Activated T-helper 1 cell treated with anti-CD3 and anti-CD28 coated beads, Interleukin-2, amount 50 U/mL, for 16 hours (primary cell): ENCODE data around the gene CSMD2.

Experiments used
- DNase-seq, 2 donors: peaks; one replicate each; pipeline ENCODE4 v3.0.0-alpha.2; 2020; ENCODE audit warnings: low read depth in 1 of 2, low spot score in 1 of 2

Gene CSMD2

DNA sequence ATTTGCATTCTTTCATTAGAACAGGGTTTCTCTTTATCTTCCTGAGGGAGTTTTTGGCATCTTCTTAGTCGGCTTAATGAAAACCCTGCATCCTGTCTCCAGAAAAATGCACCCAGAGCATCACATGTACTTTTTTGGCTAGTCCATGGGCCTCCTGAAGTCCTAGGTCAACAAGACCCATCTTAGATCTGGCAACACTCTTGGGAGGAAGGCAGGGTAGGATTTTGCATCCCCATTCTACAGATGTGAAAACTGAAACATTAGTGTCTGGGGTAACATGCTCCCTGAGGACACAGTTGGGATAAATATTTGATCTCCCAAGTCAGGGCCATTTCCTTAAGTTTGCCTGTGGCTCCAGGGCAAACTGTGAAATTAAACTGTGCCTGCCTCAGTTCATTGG is 341.2 kb downstream of the CSMD2 start:
- DNase-seq: no peak

GRCh38 chr1:33823401-33823800 is 341.6 kb downstream of the CSMD2 start:
- DNase-seq: no peak

DNA sequence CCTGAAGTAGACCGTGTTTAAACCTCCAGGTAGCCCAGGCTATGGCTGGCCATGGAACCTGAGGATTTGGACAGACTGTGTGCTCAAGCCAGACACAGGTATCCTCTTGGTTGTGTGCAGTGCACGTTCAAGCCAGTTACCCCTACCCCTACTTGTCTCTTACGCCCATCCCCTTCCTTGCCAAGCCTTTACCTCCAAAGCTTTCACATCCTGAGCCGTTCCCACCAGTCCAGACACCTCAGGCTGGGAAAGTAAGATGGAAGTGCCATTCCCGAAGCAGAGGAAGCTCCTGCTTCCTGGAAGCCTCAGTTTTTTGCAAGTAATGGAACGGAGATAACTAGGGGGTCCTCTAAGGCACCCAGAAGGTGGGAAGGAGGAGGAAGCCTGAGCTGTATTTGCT is 342.6 kb downstream of the CSMD2 start:
- no peak for DNase-seq

DNA sequence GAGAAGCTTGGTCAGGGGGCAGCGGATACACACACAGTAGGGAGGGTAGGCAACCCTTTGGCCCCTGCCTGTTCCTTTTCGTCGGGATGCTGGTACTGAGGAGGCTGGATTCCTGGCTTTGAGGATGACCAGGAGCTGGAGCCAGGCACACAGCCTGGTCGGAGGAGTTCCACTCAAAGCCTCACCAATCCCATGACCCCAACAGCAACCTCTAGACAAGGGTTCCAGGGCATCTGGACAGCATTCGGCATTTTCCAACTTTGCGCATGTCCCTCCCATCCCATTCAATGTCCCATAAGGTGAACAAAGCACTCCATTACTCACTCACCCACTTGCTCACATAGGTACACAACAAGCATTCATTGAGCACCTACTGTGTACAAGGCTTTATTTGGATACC is 343.7 kb downstream of the CSMD2 start:
- DNase-seq: no peak

GRCh38 chr1:33820804-33821203 is 344.2 kb downstream of the CSMD2 start:
- DNase-seq: no peak

- no peak for DNase-seq
These were observed 345.1 kb downstream of the CSMD2 start for GRCh38 chr1:33819913-33820311.

- DNase-seq: no peak
These were observed 345.6 kb downstream of the CSMD2 start for GRCh38 chr1:33819290-33819912.

DNA sequence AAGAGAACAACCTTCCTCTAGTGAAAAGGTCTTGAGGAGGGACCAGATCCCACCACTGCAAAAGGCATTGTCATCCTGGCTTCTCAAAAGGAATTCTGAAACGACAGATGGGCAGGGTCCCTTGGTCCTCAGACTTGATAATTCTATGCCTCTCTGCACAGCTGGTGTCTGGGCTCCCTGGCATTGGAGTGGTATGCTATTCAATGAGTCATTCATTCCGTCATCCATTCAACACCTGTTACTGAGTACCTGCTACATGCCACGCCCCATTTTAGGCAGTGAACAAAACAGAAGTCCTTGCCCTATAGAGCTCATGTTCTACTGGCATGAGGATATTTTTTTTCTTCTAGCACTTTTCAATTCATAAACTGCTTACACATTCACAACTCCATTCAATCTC is 347.0 kb downstream of the CSMD2 start:
- no peak for DNase-seq

DNA sequence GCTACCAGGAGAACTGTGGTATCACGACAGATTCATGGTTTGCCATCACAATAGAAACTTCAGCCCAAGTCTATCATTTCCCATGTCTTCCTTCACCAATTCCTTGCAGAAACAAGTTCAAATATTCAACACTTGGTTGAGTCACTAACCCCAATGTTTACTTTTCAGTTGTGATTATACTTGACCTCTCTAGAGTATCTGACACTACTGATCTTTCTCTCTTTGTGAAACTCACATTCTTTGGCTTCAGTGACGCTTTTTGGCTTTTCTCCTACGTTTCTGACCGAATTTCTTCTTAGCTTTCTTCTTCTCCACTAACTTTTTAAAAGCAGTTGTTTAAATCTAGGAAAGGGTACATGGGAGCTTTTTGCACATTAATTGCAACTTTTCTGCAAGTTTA is 350.0 kb downstream of the CSMD2 start:
- no peak for DNase-seq

DNA sequence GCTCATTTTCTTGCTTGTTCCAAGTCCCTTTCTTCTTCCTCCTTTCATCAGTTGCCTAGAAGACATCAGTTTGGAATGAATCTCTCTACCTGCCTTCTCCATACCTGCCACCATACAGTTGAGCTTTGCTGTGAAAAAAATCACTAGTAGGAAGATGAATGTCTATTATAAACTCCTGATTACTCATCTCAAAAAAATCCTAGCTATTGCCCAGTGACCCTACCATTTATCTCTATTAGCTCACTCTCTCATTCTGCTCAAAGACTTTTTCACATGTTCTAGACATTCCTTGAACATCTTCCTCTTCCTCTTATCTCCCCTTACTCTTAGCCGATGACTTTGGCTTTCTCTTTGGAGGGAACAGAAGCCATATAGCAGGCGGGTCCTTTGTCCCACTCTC is 350.9 kb downstream of the CSMD2 start:
- DNase-seq: no peak

- no peak for DNase-seq
These were observed 354.5 kb downstream of the CSMD2 start for GRCh38 chr1:33810571-33810970.

GRCh38 chr1:33805988-33806387 is 359.0 kb downstream of the CSMD2 start:
- no peak for DNase-seq

DNA sequence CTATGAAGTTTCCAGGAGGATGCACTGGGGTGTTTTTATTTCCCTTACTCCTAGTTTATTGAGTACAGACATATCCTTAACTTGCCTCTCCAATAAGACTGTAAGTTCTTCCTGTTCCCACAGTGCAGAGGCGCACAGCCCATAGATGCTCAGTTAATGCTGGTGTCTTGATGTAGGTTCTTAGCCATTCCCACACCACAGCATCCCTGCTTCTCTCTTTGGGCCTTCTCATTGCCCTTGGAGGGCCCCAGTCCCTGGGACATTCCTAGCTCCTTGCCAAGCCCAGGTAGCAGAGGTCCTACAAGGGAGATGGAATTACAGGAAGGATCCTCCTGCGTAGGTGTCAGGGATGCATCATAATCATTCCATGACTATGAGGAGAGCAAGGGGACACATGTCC is 362.8 kb downstream of the CSMD2 start:
- DNase-seq: no peak

- DNase-seq: no peak
These were observed 367.2 kb downstream of the CSMD2 start for GRCh38 chr1:33797849-33798248.

DNA sequence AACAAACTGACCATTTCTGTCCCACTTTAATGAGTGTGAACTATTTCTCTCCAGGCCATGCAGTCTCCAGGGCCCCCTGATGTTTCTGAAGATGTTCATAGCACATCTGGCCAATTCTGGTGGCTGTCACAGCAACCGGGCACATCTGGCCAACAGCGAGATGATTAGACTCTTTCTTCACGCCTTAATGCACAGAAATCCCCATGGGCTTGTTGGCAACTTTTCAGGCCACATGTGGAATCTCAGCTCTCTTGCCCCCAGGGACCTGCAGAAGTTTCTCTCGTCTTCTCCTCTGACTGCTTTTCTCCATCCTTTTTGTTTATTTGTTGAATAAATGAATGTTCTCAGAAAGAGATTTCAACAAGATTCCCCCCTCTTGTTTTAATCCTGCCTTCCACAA is 372.4 kb downstream of the CSMD2 start:
- no peak for DNase-seq

DNA sequence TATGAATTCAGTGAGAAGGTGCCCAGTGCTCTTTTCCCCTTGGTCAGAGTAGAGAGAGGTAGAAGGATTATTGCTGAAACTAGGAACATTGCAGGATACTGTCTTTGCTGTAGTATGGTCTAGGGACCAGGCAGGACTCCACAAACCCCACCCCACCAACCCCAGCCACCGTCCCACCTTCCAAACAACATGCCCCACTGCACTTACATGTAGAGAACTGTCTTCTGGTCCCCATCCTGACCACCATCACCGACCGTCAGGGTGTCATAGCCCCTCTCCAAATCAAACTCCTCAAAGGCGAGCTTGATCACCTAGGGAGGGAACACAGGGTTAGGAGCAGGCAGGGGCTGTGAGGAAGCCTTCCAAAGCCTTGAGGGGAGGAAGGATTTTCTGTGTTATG is 372.8 kb downstream of the CSMD2 start:
- DNase-seq: no peak

- DNase-seq: no peak
These were observed 373.8 kb downstream of the CSMD2 start for GRCh38 chr1:33791251-33791650.

- DNase-seq: no peak
These were observed 374.5 kb downstream of the CSMD2 start for GRCh38 chr1:33790577-33790976.

DNA sequence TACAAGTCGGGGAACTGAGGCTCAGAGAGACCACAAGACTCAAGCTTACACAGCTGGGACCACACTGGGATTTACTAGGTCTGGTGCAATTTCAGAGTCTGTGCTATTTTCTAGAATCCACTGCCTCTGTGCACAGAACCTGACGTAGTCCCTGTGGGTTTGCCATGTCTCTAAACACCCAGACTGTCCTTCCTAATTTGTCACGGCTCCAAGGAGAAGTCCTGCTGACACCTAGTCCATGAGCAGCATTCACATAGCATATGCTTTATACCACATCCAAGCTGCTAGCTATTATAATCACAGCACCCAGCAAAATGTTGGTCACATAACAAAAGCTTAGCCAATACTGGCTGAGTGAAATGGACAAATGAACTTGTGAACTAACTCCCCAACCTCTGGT is 380.2 kb downstream of the CSMD2 start:
- no peak for DNase-seq

GRCh38 chr1:33782776-33783175 is 382.3 kb downstream of the CSMD2 start:
- DNase-seq: no peak

DNA sequence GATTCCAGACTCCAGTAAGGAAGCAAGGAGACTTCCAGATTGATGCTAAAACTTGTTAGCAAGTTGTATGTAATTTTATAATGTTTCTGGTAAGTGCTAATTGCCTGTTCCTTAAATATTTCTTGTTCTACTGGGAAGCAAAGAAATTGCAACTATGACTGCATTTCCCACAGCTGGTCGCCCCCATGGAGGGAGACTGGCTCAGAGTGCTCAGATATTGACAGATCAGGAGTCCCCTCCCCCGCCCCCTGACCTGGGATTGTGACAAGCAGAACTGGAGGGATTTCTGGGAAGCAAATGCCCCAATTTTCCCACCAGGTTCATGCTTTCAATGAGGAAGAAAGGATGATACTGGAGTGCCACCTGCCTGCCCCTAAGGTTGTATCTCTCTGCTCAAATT is 383.4 kb downstream of the CSMD2 start:
- no peak for DNase-seq

DNA sequence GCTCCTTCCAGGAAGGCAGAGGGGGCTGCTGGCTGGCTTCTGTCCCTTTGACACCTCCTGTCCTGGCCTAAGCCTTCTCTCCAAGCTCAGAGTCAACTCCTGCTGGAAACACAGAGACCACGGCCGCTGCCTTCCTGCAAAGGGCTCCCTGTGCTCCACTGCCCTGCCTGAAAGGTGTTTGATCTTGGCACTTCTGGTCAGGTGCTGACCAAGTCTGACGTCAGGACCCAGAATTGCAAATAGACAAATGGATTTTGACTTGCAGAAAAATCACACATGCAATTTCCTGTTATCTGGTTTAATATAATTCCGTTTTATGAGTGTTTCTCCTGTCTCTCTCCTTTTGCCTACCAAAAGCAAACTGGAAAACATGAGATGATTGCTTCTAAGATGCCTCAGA is 387.7 kb downstream of the CSMD2 start:
- no peak for DNase-seq

DNA sequence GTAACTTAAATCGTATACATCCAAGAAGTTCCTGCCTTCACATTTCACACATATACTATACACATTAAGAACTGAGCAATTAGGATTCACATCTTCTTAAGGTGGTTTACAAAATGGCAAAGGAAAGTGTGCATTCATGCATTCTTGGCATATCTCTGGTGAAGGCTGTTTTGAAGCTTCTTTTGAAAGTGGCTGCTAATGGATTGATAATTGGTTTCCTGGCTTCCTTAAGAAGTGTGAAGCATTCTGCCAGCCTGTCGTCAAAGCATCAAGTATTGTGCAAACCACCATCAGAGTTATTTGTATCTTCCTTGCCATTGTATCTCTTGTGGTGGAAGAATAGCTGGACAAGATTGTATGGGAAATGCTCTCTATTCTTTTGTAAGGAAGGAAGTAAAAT is 396.2 kb downstream of the CSMD2 start:
- no peak for DNase-seq

DNA sequence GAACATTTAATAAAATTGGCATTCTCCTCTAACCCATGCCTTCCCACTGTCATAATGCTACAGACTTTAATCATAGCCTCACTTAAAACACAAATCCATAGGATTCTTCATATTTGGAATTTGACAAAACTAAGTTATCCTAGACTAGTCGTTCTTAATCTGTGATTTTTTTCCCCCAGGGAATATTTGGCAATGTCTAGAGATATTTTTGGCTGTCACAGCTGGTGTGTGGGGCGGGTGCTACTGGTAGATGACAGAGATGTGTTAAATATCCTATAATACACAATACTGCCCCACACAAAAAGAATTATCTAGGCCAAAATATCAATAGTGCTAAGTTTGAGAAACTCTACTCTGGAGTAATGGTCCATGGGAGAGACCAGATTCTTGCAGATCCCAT is 396.9 kb downstream of the CSMD2 start:
- no peak for DNase-seq
